22Rv1 (cell line): ENCODE measurements around the gene RPLP2.

ENCODE experiments used
- CTCF ChIP-seq: fragments of 450-650 bp; IDR thresholded peaks from 2 replicates; pipeline ENCODE4 v1.5.1; 2017; ENCODE audit warnings: mild to moderate bottlenecking
- ZFX ChIP-seq: fragments of 450-650 bp; IDR thresholded peaks from 2 replicates; pipeline ENCODE4 v1.6.1; 2017; ENCODE audit warnings: antibody characterized with exemption, borderline replicate concordance

- no peak for TF ChIP-seq CTCF
- no peak for TF ChIP-seq ZFX
These were observed 337 bp downstream of the RPLP2 start for GRCh38 chr11:810040-810567.
